ENCODE measurements around the gene PTGFRN.

PTGFRN gene

DNA sequence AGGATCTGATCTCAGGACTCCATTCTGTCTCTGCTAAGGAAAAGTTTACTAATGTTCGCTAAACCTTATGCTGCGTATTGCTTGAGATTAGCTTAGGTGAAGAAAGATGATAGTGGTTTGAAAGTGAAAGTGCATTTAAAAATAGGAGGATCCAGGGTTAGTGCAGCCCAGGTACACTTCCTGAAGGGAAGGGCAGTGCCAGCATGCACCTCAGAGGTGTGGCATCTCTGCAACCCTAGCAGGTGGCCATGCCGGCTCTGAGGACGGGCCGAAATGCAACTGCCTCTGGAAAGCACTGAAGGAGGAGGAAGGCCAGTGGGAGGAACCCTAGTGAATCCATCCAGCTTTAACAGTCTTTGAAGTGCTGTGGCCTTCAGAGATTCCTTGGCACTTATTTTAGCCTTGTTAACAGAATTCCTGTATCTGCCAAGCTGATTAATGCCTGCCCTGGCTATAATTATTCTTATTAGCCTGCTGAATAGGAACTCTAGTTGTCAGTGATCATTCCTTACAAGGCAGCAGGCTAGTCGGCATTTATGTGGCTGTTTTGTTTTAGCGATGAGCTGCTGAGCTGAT, 5.5 kb downstream of the PTGFRN start:
- DNase-seq (ENCODE audit: low read depth): no peak
- TF ChIP-seq, protein P1, sequence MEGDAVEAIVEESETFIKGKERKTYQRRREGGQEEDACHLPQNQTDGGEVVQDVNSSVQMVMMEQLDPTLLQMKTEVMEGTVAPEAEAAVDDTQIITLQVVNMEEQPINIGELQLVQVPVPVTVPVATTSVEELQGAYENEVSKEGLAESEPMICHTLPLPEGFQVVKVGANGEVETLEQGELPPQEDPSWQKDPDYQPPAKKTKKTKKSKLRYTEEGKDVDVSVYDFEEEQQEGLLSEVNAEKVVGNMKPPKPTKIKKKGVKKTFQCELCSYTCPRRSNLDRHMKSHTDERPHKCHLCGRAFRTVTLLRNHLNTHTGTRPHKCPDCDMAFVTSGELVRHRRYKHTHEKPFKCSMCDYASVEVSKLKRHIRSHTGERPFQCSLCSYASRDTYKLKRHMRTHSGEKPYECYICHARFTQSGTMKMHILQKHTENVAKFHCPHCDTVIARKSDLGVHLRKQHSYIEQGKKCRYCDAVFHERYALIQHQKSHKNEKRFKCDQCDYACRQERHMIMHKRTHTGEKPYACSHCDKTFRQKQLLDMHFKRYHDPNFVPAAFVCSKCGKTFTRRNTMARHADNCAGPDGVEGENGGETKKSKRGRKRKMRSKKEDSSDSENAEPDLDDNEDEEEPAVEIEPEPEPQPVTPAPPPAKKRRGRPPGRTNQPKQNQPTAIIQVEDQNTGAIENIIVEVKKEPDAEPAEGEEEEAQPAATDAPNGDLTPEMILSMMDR (IDR thresholded peaks at IDR 0.05; ENCODE audit: low read depth, low read length, missing control alignments): no peak
- H3K4me3 ChIP-seq (ENCODE audit: low read depth, low read length): no peak overlapping the region

GRCh38 chr1:116916002-116916401, 6.3 kb downstream of the PTGFRN start:
- TF ChIP-seq, protein P1 (IDR thresholded peaks at IDR 0.05; ENCODE audit: low read depth, low read length, missing control alignments): no peak
- DNase-seq (ENCODE audit: low read depth): no peak

DNA sequence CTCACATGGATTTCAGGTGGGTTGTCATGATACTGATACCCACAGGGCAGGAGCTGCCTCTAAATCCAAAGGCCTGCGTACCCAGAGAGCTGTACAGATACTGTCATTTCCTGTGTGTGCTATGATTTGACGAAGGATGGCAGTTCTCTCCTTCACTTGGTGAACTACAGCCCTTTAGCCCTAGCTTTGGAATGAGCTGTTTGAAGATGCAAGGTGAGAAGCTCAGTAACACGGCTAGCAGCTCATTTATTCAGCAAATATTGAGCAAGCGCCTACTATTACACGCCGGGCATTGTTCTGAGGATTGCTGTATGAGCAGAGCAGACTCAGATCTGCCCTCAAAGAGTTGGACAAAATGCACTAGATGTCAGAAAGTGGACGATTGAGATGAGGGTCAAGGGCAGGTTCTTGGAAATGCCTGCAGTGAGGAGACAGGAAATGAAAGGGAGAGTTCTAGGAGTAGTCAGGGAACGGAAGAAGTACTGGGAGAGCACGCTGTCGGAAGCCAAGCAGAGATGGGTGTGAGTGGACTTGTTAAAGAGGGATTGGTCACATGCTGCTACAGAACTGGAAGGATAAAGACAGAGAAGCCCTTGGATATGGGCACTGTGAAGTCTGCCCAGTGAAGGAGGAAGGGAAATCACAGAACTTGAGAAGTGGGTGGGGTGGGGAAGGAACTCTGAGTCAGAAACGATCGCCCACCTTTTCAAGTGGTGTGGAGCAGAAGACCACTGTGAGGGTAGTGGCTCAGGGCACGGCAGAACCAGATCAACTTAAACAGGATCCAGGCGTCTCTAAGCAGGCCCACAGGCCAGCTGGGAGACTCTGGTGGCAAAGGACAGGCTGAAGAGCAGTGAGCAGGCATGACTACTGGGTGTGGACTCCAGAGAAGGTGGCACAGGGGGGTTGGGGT, 7.1 kb downstream of the PTGFRN start:
- DNase-seq (ENCODE audit: low read depth): no peak
- TF ChIP-seq, protein P1 (IDR thresholded peaks at IDR 0.05; ENCODE audit: low read depth, low read length, missing control alignments): no peak
- H3K4me3 ChIP-seq (ENCODE audit: low read depth, low read length): no peak overlapping the region

More at GRCh38 chr1:116916002-116916401, 6.3 kb downstream of the PTGFRN start:
- no peak overlapping the region for H3K4me3 ChIP-seq (ENCODE audit: low read depth, low read length)

DNA sequence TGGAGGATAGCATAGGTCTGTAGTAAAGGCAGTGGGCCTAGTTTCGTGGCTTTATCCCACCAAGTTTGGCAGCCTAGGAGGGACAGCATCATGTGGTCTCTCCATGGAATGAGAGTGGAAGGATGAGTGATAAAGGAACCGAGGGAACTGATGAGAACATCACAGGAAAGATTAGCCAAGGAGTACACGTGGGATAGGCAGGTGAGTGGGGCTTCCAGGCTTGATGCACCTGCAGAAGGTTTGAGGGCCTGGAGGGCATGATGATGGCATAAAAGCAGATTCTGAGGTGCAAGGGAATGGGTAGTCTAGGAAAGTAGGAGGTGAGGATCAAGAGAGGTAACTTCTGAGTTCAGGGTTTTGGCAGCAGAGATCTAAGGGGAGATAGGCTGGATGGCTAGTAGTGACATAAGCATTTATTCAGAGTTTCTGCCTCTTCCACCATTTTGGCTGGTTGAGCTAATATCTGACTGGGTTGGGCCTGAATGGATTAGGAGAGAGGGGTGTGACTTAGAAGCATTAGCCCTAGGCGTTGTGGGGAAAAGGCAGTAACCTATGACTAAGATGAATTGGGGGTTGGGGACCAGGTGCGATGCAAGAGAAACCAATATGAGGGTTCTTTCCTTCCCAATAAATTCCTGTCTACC, 9.1 kb downstream of the PTGFRN start:
- TF ChIP-seq, protein P1 (IDR thresholded peaks at IDR 0.05; ENCODE audit: low read depth, low read length, missing control alignments): no peak
- no peak overlapping the region for H3K4me3 ChIP-seq (ENCODE audit: low read depth, low read length)
- no peak for DNase-seq (ENCODE audit: low read depth)

DNA sequence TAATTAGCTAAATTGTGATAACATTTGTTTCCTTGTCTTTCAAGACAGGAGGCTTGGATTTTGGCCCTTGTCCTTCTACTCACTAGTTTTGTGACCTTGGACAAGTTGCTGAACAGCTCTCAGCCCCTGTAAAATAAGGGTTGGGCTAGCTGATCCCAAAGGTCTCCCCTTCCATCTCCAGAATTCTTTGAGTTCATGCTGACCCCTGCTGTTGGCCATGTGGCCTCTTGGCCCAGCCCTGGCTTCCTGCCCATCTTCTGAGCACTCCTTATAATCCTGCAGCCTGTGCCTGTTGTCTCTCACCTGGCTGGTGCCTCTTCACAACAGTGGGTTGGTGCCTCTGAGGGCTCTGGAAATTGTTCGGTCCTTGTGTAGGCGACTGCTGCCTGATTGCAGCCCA, 10.1 kb downstream of the PTGFRN start:
- no peak overlapping the region for H3K4me3 ChIP-seq (ENCODE audit: low read depth, low read length)
- DNase-seq (ENCODE audit: low read depth): no peak
- TF ChIP-seq, protein P1 (IDR thresholded peaks at IDR 0.05; ENCODE audit: low read depth, low read length, missing control alignments): no peak

DNA sequence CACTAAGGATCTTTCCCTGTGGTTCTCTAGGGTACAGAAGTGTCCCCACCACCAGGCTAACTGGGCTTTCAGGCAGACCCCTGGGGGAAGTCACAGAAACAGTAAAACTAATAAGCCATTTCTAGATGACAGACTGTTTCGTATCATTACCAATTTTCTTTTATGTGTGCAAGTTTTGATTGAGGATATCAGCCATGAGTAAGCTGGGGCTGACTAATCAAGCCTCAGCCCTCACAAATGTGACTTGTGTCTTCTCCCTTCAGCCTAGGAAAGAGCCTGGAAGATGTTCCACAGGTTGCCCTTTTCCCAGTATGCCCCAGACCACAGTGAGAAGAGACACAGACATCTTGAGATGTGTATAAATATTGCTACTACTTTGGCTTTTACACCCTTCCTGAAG, 10.5 kb downstream of the PTGFRN start:
- no peak for DNase-seq (ENCODE audit: low read depth)
- H3K4me3 ChIP-seq (ENCODE audit: low read depth, low read length): no peak overlapping the region
- TF ChIP-seq, protein P1 (IDR thresholded peaks at IDR 0.05; ENCODE audit: low read depth, low read length, missing control alignments): no peak
